Suprapubic skin (tissue), 4 donors: ENCODE data around the gene KRTAP5-4.

Experiments
- EP300 ChIP-seq: sonication (generic); formaldehyde crosslinking; IDR thresholded peaks from one replicate; pipeline ENCODE4 v1.6.1; 2017; ENCODE audit warnings: antibody characterized with exemption
- POLR2AphosphoS5 ChIP-seq, 3 donors: sonication (generic); formaldehyde crosslinking; IDR thresholded peaks; one replicate each; pipeline ENCODE4 v1.6.1; 2017; ENCODE audit warnings: antibody characterized with exemption in 3 of 3
- TF ChIP-seq, protein P1 (sequence below), 2 donors: fragments of 200-600 bp in 1 of 2; fragments of 450-650 bp in 1 of 2; sonication (generic) in 1 of 2; IDR thresholded peaks; one replicate each; pipeline ENCODE4 v1.5.1; 2016 to 2019; ENCODE audit warnings: antibody characterized with exemption in 2 of 2, mild to moderate bottlenecking in 1 of 2, moderate library complexity in 1 of 2

DNA sequence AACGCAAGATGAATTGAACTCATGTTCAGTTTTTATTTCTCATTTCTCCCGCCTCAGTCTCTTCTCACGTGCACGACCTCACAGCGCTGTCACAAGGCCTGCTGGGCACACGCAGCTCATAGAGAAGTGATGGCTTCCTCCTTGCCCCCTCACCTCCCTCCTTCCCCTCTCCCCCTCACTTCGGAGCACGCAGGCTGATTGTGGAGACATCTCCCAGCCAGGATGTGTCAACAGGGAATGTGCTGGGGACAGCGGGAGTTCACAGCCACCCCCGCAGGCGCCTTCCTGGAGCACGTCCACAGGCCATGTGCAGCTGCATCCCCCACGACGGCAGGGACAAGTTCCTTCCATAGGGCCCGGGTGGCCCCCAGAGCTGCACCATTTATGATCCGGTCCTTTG, 46.0 kb upstream of the KRTAP5-4 start:
- TF ChIP-seq, protein P1, sequence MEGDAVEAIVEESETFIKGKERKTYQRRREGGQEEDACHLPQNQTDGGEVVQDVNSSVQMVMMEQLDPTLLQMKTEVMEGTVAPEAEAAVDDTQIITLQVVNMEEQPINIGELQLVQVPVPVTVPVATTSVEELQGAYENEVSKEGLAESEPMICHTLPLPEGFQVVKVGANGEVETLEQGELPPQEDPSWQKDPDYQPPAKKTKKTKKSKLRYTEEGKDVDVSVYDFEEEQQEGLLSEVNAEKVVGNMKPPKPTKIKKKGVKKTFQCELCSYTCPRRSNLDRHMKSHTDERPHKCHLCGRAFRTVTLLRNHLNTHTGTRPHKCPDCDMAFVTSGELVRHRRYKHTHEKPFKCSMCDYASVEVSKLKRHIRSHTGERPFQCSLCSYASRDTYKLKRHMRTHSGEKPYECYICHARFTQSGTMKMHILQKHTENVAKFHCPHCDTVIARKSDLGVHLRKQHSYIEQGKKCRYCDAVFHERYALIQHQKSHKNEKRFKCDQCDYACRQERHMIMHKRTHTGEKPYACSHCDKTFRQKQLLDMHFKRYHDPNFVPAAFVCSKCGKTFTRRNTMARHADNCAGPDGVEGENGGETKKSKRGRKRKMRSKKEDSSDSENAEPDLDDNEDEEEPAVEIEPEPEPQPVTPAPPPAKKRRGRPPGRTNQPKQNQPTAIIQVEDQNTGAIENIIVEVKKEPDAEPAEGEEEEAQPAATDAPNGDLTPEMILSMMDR (IDR thresholded peaks at IDR 0.05), result no peak
- TF ChIP-seq EP300 (no peak), POLR2AphosphoS5 (IDR thresholded peaks at IDR 0.05) (no peak)
